Activated CD4-positive, alpha-beta memory T cell treated with anti-CD3 and anti-CD28 coated beads, Interleukin-2, amount 10 ng/mL, durations not matched to agents 7 days and 5 days (primary cell): ENCODE data around the gene GTF2A1L. TPM values are rescaled to one million over a fixed set of nuclear protein-coding genes. Genes with fewer than 3 reads are reported as not detected.

ENCODE experiments used
- total RNA-seq, 2 experiments: library from RNA; stranded (reverse); gene quantifications; one replicate each; pipeline ENCODE4 v1.2.3, GENCODE V29; 2021

The GTF2A1L gene
- total RNA-seq, 2 experiments from 2014 or later, result not detected

Other genes starting within 250 kb of the GTF2A1L start
- gene PPP1R21, start 177.1 kb upstream of the GTF2A1L start, total RNA-seq, result 10 to 100 TPM; 33.1 to 33.2 TPM
- 1 to 10 TPM; 2.1 to 3.0 TPM for gene STON1, start 87.7 kb upstream of the GTF2A1L start, total RNA-seq
- gene LHCGR, start 137.9 kb downstream of the GTF2A1L start, total RNA-seq, result not detected